Measurements from ENCODE around the gene UTS2.

DNA sequence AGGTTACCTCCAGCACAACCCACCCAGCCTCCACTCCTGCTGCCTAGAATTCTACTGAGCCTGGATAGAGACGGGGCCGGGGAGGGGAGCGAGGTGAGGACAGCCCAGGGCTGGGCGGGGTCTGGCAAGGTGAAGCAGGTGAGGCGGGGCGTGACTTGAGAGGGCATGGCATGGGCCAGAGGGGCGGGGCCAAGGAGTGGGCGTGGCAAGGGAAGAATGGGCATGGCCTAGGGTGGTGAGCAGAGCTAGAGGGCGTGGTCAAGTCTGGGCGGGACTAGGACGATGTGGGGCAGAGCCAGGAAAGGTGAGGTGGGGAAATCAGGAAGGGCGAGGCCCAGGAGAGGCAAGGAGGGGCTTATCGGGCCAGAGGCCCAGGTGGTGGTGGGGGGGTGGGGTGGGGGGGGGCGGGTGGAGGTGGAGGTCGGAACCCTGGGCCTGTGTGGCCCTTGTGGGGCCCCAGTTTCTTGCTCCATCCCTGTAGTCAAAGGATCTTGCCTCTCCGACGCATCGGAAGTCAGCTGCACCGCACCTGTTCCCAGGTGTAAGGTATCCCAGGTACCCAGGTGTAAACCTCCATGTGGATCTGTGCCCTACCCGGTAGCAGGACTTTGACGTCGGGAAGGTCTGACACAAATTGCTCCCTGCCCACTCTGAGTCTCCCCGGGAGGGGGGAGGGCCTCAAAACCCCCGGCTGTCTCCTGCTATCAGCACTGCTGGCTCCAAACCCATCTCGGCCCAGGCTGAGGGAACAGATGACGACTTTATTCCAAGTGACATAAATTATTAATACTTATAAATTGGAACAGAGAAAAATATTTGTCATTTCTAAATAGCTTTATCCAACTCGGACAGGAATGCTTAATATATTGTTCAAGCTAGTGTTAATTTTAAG, 32.9 kb upstream of the UTS2 start:
- TF ChIP-seq POLR2A (IDR thresholded peaks at IDR 0.05; ENCODE audit: low read depth) (no peak), EP300 (IDR thresholded peaks at IDR 0.05) (no peak)
- TF ChIP-seq, protein P1, sequence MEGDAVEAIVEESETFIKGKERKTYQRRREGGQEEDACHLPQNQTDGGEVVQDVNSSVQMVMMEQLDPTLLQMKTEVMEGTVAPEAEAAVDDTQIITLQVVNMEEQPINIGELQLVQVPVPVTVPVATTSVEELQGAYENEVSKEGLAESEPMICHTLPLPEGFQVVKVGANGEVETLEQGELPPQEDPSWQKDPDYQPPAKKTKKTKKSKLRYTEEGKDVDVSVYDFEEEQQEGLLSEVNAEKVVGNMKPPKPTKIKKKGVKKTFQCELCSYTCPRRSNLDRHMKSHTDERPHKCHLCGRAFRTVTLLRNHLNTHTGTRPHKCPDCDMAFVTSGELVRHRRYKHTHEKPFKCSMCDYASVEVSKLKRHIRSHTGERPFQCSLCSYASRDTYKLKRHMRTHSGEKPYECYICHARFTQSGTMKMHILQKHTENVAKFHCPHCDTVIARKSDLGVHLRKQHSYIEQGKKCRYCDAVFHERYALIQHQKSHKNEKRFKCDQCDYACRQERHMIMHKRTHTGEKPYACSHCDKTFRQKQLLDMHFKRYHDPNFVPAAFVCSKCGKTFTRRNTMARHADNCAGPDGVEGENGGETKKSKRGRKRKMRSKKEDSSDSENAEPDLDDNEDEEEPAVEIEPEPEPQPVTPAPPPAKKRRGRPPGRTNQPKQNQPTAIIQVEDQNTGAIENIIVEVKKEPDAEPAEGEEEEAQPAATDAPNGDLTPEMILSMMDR (IDR thresholded peaks at IDR 0.05): no peak

Data from esophagus muscularis mucosa (tissue), 4 donors.